ENCODE measurements around the gene ATG10.

DNA sequence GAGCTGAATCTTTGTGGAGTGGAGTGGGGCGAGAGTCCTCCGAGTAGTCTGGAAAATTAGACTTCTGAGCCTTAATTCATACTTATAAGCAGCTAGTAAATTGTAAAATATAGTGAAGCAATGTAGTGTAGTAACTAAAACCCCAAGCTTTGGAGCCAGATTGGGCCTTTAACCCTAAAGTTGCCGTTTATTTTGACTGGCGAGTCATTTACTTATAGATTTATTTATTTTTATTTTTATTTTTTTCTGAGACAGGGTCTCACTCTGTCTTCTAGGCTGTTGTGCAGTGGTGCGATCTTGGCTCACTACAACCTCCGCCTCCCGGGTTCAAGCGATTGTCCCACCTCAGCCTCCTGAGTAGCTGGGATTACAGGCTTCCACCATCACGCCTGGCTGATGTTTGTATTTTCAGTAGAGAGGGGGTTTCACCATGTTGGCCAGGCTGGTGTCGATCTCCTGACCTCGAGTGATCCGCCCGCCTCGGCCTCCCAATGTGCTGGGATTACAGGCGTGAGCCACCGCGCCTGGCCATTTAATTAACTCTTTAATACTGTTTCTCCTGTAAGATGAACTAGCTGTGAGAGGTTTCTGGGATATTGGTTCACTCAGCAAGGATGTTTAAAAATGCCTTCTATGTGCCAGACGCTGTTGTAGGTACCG lies 307.0 kb downstream of the ATG10 start:
- TF ChIP-seq, protein P1, sequence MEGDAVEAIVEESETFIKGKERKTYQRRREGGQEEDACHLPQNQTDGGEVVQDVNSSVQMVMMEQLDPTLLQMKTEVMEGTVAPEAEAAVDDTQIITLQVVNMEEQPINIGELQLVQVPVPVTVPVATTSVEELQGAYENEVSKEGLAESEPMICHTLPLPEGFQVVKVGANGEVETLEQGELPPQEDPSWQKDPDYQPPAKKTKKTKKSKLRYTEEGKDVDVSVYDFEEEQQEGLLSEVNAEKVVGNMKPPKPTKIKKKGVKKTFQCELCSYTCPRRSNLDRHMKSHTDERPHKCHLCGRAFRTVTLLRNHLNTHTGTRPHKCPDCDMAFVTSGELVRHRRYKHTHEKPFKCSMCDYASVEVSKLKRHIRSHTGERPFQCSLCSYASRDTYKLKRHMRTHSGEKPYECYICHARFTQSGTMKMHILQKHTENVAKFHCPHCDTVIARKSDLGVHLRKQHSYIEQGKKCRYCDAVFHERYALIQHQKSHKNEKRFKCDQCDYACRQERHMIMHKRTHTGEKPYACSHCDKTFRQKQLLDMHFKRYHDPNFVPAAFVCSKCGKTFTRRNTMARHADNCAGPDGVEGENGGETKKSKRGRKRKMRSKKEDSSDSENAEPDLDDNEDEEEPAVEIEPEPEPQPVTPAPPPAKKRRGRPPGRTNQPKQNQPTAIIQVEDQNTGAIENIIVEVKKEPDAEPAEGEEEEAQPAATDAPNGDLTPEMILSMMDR (IDR thresholded peaks at IDR 0.05), result no peak
- TF ChIP-seq EP300 (IDR thresholded peaks at IDR 0.05) (no peak), POLR2A (IDR thresholded peaks at IDR 0.05) (peak; percentile 28)
